Prostate gland (tissue), 2 donors: ENCODE results near the gene ZDHHC9.

Experiments used
- POLR2A ChIP-seq: fragments of 450-650 bp; IDR thresholded peaks from one replicate; pipeline ENCODE4 v1.6.1; 2016; ENCODE audit warnings: antibody characterized with exemption, mild to moderate bottlenecking
- POLR2AphosphoS5 ChIP-seq: sonication (generic); formaldehyde crosslinking; IDR thresholded peaks from one replicate; pipeline ENCODE4 v1.6.1; 2017; ENCODE audit warnings: antibody characterized with exemption
- TF ChIP-seq, protein P1 (sequence below), 4 experiments: fragments of 200-600 bp in 2 of 4; fragments of 450-650 bp in 2 of 4; sonication (generic) in 2 of 4; IDR thresholded peaks; 1 replicate in 3 of 4; 2 replicates in 1 of 4; pipeline ENCODE4 v1.5.1; 2016 to 2019; ENCODE audit warnings: antibody characterized with exemption in 4 of 4, mild to moderate bottlenecking in 2 of 4, moderate library complexity in 2 of 4

DNA sequence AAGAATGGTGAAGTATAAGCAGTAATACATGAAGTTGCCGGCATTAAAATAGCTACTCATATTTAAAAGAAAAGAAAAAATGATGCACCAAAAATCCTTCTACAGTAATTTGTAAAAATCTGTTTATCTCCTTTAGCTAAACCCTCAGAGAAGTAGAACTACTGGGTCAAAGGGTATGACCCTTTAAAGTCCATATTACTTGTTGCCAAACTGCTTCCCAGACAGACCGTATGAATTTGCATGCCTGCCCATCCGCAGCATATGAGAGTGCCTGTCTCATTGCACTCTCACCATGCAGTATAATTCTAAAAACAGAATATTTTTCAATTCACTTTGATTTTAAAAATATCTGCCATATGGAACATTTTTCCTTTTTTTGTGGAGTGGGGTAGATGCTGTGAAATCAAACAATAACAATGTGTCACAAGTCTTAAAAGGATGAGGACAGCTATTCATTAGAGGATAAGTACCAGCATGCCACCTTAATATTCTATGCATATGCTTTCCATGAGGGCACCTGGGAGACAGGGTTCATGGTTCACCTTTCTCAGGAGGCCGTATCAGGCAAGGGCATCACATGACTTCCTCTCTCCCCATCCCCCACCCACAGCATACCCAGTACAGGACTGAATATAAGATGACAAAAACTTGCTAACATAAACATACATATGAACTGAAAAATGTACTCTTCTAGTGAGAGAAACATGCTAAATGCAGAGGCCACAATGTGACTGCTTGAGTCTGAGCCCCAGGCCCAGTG lies 17.8 kb downstream of the ZDHHC9 start:
- TF ChIP-seq, protein P1, sequence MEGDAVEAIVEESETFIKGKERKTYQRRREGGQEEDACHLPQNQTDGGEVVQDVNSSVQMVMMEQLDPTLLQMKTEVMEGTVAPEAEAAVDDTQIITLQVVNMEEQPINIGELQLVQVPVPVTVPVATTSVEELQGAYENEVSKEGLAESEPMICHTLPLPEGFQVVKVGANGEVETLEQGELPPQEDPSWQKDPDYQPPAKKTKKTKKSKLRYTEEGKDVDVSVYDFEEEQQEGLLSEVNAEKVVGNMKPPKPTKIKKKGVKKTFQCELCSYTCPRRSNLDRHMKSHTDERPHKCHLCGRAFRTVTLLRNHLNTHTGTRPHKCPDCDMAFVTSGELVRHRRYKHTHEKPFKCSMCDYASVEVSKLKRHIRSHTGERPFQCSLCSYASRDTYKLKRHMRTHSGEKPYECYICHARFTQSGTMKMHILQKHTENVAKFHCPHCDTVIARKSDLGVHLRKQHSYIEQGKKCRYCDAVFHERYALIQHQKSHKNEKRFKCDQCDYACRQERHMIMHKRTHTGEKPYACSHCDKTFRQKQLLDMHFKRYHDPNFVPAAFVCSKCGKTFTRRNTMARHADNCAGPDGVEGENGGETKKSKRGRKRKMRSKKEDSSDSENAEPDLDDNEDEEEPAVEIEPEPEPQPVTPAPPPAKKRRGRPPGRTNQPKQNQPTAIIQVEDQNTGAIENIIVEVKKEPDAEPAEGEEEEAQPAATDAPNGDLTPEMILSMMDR (IDR thresholded peaks at IDR 0.05) = no peak
- TF ChIP-seq POLR2A (no peak), POLR2AphosphoS5 (no peak)
